ENCODE measurements around the gene ANKAR.
"Not testable (repeated sequence)": the region's sequence is repeated elsewhere in the genome, so short reads cannot be mapped to it uniquely, and the experiment has no call there.

ANKAR gene, protein sequence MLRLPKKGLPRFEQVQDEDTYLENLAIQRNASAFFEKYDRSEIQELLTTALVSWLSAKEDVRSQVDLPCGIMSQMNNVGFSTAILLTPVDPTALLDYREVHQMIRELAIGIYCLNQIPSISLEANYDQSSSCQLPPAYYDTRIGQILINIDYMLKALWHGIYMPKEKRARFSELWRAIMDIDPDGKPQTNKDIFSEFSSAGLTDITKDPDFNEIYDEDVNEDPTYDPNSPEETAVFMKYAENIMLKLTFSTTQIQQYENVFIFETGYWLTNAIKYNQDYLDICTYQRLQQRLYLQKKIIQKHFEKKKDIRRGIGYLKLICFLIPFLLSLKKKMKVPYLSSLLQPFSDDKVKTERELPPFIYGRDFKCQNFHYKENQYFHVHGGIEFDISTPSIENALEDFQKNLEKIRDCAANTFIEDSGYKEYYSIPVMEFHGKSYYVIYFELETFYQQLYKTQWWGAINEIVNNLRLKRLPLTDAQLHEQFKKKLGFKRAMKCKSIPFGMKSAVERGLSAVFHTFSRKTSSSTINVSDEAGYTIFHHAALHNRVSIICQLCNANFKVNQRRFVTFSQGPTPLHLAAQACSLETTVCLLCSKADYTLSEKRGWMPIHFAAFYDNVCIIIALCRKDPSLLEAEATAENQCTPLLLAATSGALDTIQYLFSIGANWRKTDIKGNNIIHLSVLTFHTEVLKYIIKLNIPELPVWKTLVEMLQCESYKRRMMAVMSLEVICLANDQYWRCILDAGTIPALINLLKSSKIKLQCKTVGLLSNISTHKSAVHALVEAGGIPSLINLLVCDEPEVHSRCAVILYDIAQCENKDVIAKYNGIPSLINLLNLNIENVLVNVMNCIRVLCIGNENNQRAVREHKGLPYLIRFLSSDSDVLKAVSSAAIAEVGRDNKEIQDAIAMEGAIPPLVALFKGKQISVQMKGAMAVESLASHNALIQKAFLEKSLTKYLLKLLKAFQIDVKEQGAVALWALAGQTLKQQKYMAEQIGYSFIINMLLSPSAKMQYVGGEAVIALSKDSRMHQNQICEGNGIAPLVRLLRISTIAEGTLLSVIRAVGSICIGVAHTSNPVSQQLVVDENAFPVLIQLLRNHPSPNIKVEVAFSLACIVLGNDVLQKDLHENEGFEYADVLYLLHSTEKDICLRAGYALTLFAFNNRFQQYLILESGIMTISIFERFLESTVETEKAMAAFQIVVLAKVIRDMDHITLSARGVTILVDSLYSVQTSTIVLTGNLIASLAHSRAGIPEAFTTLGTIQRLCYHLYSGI (N-terminal part only)

DNA sequence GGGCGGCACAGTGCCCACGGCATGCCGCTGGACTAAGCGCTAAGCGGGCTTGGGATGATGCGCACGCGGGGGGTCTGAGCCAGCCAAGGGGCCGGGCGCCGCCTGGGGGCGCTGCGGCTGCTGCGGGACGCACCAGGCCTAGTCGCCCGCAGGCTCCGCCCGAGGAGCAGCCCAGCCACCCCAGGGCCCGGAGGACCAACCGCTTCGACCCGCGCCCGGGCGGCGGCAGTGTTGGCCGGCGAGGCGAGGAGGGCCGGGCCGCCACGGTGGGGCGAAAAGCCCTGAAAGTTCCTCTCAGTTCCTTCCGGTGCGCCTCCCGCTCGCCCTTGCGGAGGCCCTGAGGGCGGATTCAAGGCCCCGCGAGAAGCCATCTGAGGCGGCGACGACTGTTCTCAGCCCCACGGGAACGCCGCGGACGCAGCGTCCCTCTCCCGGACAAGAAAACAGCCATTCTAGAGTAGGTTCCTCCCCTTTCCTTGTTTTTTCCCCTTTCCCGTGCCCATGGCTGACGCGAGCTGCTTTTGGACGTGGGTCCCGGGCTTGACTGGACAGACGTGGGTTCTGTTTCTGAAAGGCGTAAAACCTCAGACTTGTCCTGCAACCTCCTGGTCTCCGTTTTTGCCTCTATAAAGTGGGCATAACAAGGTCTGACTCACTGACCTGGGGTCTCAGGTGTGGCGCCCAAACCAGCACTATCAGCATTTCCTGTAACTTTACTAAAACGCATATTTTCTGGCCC, at the start of gene ANKAR:
TSS of gene ANKAR (plus strand) at position 297 of the 739 bp plus-strand sequence. CDS start 1,821 bp downstream, outside the sequence.
- in situ Hi-C loops (cut with MboI; ENCODE audit: low sequenced_read_pairs): no loop called here

DNA sequence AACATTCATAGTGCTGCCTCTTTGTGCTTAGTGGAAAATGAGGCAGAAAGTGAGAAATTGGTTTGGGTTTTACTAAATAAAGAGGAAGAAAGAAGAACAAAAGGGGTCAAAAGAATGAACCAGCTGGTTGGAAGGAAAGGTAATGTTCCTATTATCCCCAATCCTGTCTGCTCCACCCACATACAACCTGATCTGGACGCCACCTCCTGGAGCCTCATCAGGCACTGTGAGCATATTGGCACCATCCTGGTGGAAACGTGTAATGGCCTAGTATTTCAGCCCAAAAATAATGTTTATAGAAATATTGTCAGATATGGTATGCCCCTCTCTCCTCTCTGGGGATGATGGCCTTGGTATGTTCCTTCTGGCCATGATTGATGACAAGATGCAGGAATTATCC, 48.8 kb upstream of the ANKAR start:
- in situ Hi-C loops (cut with MboI; ENCODE audit: low sequenced_read_pairs): no loop called here

DNA sequence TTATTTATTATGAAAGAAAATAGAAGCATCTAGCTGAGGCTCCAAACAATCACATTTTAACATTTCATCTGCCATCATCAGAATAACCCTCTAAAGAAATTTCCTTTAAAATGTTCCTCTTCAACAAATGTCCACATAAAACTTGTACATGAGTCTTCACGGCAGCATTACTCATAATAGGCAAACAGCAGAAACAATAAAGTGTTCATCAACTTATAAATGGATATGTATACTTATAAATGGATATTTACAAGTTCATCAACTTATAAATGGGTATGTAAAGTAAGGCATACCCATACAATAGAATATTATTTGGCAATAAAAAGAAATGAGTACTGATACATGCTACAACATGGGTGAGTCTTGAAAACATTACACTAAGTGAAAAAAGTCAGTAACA, 46.7 kb upstream of the ANKAR start:
- in situ Hi-C loops (cut with MboI; ENCODE audit: low sequenced_read_pairs): no loop called here

DNA sequence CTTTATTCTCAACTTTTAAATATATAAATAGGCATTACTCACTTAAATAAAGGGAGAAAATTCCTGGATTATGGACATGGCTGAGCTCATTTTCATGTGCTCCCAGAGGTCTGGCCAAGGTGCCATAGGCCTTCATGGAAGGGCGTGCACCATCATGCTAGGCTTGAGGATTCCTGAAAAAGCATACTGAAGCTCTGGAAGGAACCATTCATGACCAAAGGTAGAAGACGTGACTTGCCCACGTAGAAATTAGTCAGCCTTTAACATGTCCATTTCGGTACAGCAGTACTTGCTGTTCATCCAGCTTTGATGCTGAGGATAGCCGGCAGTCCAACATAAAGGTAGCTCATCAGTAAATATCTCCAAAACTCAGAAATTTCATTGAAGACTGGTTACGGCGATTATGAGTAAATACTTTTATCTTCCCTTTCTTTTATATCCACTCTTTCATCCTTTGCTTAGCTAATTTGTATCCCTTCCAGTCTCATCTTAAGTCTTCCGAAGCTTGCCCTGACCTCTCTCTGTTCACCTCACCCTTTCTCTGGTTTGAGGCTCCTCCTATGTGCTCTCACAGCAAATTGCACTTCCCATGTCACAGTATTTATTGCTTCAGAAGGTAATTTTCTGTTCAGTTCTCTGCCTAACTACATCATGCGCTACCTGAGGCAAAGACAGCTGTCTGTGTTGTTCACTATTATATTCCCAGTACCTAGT, 45.5 kb upstream of the ANKAR start:
- in situ Hi-C loops (cut with MboI; ENCODE audit: low sequenced_read_pairs): no loop called here

DNA sequence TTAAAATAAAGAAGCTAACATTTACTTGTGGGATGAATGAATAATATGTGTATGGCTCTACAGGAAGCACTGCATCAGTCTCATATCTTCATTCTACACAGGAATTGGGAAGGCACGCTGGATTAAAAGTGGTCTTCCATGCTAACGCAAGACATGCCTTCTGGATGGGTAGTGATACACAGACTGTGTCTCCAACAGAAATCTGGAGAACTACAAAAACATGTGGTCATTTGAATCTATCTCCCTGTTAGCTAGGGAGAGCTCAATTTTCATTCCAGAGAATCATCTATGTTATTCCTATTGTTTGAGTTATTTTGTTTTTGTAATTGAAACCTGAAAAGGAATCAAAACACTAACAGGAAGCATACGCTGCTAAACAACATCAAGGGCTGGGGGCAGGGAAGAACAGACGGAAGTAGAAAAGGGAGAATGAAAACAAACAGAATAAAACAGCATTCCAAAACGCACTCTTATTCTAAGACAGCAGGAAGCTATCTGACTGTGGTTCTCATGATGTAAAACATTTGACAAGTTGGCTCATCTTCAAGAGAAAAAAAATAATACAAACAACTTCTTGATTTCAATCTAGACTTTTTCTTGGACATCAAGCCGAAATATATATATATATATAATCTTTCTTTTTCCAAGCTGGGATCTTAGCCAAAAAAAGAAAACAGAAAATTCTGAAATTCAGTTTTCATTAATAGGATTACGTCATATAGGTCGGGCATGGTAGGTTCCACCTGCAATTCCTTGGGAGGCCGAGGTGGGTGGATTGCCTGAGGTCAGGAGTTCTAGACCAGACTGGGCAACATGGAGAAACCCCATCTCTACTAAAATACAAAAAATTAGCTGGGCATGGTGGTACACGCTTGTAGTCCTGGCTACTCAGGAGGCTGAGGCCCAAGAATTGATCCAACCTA, 44.7 kb upstream of the ANKAR start:
- in situ Hi-C loops (cut with MboI; ENCODE audit: low sequenced_read_pairs): no loop called here

DNA sequence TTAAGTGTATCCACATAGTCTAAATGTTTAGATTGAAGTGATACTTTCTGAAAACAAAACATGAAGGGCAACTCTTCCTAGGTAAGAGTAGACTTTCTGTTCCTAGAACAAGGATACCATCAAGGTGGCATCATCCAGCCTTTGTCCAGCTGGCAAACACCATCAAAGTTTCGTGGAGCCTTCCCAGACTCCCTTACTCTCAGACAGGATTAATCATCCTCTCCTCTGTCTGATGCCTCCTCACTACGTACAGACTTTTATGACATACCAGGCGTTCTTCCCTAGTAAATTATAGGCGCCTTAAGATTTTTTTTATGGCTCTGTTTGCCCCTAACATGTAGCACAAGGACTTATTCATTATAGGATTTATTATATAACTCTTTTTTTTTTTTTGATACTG, 42.6 kb upstream of the ANKAR start:
- in situ Hi-C loops (cut with MboI; ENCODE audit: low sequenced_read_pairs): no loop called here

DNA sequence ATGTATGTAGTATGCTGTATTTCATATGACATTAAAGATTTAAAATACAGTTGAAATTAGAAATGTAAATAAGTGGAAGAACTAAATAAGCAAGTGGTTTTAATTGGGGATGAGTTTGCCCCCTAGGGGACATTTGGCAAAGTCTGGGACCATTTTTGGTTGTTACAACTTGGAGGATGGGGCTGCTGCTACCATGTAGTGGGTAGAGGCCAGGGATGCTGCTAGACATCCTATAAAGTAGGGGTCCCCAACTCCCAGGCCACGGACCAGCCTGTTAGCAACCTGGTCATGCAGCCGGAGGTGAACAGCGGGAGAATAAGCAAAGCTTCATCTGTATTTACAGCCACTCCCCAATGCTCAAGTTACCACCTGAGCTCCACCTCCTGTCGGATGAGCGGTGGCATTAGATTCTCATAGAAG, 41.1 kb upstream of the ANKAR start:
- in situ Hi-C loops (cut with MboI; ENCODE audit: low sequenced_read_pairs): no loop called here

DNA sequence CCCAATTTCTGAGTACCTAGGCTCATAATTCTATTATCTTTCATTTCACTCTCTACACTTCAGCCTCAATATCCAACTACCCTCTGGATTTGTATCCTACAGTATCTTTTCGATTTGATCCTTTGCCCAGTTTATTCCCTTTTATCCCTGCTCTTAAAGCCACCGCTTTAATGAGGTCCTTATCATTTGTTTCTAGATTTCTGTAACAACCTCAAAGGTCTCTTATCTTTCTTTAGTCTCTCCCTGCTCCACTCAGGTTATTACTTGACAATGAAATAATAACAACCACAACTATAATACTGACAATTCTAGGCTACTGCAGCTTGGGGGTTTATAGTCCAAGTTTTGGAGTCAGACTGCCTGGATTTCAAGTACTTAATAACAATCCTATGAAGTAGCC, 39.1 kb upstream of the ANKAR start:
- in situ Hi-C loops (cut with MboI; ENCODE audit: low sequenced_read_pairs): no loop called here

DNA sequence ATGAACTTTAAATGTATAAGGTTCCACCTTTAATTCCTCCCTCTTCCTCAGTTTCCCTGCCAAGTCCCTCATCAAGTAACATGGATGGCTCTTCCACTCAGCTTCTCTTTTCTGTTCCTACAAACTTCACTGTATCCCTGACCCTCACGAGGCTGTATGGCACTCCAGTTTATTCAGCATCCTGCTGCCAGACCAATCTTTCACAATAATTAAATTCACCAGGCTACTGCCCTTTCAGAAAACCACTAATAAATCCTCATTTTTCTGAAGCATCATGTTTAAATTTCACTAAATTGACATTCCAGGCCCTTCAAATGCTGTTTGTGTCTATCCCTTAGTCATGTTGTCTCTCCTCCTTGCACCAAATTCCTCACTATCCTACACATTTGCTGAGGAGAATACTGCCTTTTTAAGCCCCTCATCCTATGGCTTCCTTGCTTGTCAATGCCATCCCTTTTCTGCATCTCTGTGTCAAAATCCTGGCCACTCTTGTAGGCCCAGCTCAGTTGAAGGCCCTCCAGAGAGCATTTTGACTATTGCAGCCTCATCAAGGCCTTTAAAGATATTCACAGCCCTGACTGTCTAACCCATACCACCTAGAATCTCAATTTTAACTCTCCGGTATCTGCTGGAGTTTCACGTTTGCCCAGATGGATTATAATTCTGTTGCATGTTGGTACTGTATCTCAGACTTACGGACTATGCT, 36.0 kb upstream of the ANKAR start:
- in situ Hi-C loops (cut with MboI; ENCODE audit: low sequenced_read_pairs): no loop called here

DNA sequence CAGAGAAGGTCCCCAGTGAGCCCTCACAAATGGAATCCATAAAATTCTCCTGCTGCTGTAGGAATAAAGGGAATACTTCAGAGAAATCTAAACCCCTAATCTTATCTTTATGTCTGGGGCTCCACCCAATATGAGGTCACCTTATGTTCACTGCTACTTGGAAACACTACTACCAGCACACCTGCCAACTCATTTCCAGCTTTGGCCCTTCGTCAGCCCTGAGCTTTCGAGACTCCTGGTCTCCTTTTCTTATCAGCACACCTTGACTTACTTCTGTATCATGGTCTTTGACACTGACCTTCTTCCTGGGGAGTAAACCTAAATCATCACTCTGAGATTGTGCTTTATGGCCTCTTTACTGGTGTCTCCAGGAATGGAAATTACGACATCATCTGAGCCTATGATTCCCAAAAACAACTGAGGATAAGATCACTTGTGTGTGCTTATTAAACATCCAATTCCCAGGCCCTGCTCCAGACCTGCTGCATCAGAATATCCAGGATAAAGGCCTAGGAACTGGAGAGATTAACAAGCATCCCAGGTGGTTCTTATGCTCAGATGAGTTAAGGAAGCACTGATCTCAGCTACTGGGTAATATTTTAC, 35.4 kb upstream of the ANKAR start:
- in situ Hi-C loops (cut with MboI; ENCODE audit: low sequenced_read_pairs): no loop called here

DNA sequence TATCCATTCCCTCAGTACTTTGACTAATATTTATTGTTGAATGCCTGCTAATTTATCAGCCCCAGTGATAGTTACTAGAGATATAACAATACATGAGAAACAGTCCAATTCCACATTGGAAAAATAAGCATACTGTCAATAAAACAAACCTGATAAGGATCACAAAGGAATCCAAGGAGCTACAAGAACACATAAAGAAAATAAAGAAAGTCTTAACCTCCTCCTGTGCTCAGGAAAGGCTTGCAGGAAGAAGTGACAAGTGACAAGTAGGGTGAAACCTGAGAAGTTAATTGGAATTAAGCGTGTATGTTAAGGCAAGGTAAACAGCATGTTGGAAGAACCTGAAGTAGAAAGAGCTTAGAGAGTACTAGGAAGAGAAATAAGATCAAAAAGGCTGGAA, 33.5 kb upstream of the ANKAR start:
- in situ Hi-C loops (cut with MboI; ENCODE audit: low sequenced_read_pairs): no loop called here

DNA sequence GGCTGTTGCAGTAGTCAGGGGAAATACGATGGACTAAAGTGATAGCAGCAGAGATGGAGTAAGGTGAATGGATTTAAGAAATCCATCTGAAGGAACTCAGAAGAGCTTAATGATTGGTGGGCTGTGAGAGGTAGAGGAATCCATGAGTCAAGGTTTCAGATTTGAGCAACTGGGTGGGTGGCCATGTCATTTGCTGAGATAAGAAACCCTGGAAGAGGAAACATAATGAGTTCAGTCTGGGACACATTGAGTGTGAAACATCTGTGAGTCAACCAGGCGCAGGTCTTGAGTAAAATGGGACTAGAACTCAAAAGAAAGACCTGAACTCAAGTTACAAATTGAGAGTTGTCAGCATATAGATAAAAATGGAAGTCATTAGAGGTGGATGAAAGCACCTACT, 32.9 kb upstream of the ANKAR start:
- in situ Hi-C loops (cut with MboI; ENCODE audit: low sequenced_read_pairs): no loop called here

DNA sequence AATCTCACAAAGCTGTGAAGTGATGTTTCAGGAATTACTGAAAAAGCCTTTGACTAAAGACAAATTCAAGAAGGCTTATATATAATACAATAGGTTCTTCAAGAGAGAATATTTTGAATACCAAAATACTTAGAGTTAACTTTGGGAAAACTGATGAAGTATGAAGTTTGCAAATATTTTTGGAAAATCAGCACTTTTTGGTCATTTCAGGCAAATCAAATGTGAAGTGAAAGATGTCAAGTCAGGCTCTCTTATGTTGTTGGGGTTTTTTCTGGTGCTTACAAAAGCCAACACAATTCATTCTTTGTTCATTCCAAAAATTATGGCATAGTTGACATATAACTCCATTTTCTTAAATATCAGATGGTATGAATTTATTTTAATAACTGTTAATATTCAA, 27.9 kb upstream of the ANKAR start:
- in situ Hi-C loops (cut with MboI; ENCODE audit: low sequenced_read_pairs): no loop called here

DNA sequence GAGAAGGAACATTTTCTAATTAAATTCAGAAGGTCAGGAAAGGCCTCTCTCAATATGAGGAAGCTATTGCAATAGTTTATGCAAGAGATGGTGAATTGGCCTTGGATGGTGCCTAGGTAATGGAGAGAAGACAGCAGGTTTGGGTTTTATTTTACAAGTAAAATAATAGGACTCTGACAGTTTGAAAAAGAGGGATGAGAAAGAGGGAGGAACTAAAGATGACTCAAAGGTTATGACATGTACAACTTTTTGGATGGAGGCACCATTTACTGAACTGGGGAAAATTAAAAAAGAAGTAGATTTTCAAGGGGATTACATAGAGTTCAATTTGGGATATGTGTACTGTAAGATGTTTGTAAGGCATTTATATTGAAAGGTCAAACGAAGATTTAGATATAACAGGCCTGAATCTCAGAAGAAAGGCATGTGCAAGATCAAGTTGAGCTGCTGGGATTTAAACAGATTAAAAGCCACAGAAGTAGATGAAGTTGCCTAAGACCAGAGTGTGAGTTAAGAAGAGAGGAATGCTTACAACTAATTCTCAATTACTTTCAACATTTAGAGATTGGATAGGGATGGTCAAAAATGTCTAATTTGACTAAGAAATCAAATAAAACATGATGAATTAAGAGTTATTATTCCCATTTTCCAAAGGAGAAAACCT, 25.5 kb upstream of the ANKAR start:
- in situ Hi-C loops (cut with MboI; ENCODE audit: low sequenced_read_pairs): no loop called here

DNA sequence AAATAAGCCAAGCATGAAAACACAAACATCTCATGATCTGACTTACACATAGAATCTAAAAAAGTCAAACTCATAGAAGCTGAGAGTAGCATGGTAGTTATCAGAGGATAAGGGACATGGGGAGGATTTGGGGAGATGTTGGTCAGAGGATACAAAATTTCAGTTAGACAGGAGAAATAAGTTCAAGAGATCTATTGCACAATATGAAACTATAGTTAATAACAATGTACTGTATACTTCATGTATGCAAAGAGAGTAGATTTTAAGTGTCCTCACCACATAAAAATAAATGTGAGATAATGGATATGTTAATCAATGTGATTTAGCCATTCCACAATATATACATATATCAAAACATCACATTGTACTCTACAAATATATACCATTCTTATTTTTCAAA, 23.2 kb upstream of the ANKAR start:
- in situ Hi-C loops (cut with MboI; ENCODE audit: low sequenced_read_pairs): no loop called here

DNA sequence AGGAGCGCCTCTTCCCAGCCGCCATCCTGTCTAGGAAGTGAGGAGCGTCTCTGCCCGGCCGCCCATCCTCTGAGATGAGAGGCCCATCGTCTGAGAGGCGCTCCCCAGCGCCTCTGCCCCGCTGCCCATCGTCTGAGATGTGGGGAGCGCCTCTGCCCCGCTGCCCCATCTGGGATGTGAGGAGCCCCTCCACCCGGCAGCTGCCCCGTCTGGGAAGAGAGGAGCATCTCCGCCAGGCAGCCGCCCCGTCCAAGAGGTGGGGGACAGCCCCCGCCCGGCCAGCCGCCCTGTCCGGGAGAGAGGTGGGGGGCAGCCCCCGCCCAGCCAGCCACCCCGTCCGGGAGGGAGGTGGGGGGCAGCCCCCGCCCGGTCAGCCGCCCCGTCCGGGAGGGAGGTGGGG, 21.0 kb upstream of the ANKAR start:
- in situ Hi-C loops (cut with MboI; ENCODE audit: low sequenced_read_pairs): not testable (repeated sequence)

DNA sequence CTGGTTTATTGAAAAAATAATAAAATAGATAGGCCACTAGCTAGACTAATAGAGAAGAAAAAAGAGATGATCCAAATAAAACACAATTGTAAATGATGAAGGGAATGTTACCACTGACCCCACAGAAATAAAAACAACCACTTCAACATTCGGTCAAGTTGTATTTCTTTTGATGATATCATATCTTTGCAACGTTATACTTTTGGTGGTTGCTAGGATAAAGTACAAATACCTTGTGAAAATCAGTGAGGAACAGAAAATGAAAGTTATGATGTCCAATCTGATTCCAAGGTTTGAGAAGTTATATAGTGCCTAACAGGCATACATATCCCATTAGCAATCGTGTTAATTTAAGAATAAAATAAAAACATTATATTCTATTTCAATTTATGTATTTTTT, 19.8 kb upstream of the ANKAR start:
- in situ Hi-C loops (cut with MboI; ENCODE audit: low sequenced_read_pairs): no loop called here
